SK-N-SH (cell line): ENCODE data around the gene PLEKHA4. TPM values are rescaled to one million over a fixed set of nuclear protein-coding genes. Genes with fewer than 3 reads are reported as not detected.

Experiments used
- CTCF ChIA-PET: fragments of 300-600, 350-600 bp; formaldehyde crosslinking; extraction: SDS; loops from one replicate; lab custom pipeline; 2021; lab: Yijun Ruan, JAX
- POLR2A ChIA-PET: fragments of 350-600 bp; sonication (Branson Sonifier 250); formaldehyde crosslinking; extraction: SDS; loops from one replicate; lab custom pipeline; 2020; ENCODE audit warnings: antibody characterized with exemption, inconsistent platforms; lab: Yijun Ruan, JAX
- DNase-seq: peaks from one replicate; pipeline ENCODE4 v3.0.0; 2012
- H2AFZ ChIP-seq: fragments of 200-600 bp; sonication (generic); 2 replicates; pipeline ENCODE4 v1.8.1; 2016; ENCODE audit warnings: antibody characterized with exemption, mild to moderate bottlenecking, low read depth
- H3F3A ChIP-seq: fragments of 200-600 bp; sonication (generic); replicated peaks from 2 replicates; pipeline ENCODE3; 2016; ENCODE audit warnings: antibody characterized with exemption, mild to moderate bottlenecking; ENCODE audit not compliant: insufficient read depth
- H3K27ac ChIP-seq, 2 experiments: fragments of 200-500 bp in 1 of 2; fragments of 200-600 bp in 1 of 2; sonication (Bioruptor generic) in 1 of 2; sonication (generic), shearing (Covaris generic) in 1 of 2; 2 replicates each; pipeline versions ENCODE4 v1.5.1 to v1.6.1; 2014 to 2016; ENCODE audit warnings: low read depth in 2 of 2, inconsistent platforms in 1 of 2, low read length in 1 of 2, mild to moderate bottlenecking in 1 of 2, mixed read lengths in 1 of 2
- H3K27me3 ChIP-seq: fragments of 200-600 bp; sonication (generic), shearing (Covaris generic); 2 replicates; pipeline ENCODE4 v1.6.1; 2016; ENCODE audit warnings: mixed run types; ENCODE audit not compliant: insufficient read depth
- H3K36me3 ChIP-seq, 2 experiments: fragments of 200-500 bp in 1 of 2; fragments of 200-600 bp in 1 of 2; sonication (Bioruptor generic) in 1 of 2; sonication (generic) in 1 of 2; replicated peaks in 1 of 2; 2 replicates each; pipeline versions ENCODE3 to v1.5.1; 2014 to 2016; ENCODE audit warnings: low read length in 1 of 2, mild to moderate bottlenecking in 1 of 2; ENCODE audit not compliant: insufficient read depth in 2 of 2, control insufficient read depth in 1 of 2
- H3K4me1 ChIP-seq, 2 experiments: fragments of 200-500 bp in 1 of 2; fragments of 200-600 bp in 1 of 2; sonication (Bioruptor generic) in 1 of 2; sonication (generic), shearing (Covaris generic) in 1 of 2; 2 replicates each; pipeline versions ENCODE4 v1.5.1 to v1.6.1; 2014 to 2016; ENCODE audit warnings: low read depth in 1 of 2, low read length in 1 of 2, mixed run types in 1 of 2; ENCODE audit not compliant: insufficient read depth in 2 of 2, control insufficient read depth in 1 of 2
- H3K4me2 ChIP-seq: fragments of 200-600 bp; sonication (generic), shearing (Covaris generic); 2 replicates; pipeline ENCODE4 v1.6.1; 2017; ENCODE audit warnings: mixed run types
- H3K4me3 ChIP-seq, 2 experiments: fragments of 200-500 bp in 1 of 2; fragments of 200-600 bp in 1 of 2; sonication (Bioruptor generic) in 1 of 2; sonication (generic), shearing (Covaris generic) in 1 of 2; 2 replicates each; pipeline versions ENCODE4 v1.5.1 to v1.8.1; 2014 to 2016; ENCODE audit warnings: low read depth in 2 of 2, inconsistent platforms in 1 of 2, low read length in 1 of 2, mild to moderate bottlenecking in 1 of 2, mixed read lengths in 1 of 2, moderate library complexity in 1 of 2
- H3K79me2 ChIP-seq: fragments of 200-600 bp; sonication (generic); 2 replicates; pipeline ENCODE4 v1.8.1; 2017; ENCODE audit warnings: mild to moderate bottlenecking; ENCODE audit not compliant: insufficient read depth
- H3K9ac ChIP-seq: fragments of 200-600 bp; sonication (generic); 2 replicates; pipeline ENCODE4 v1.6.1; 2017; ENCODE audit warnings: mixed run types
- H3K9me2 ChIP-seq: fragments of 200-600 bp; sonication (generic); 2 replicates; pipeline ENCODE4 v1.6.1; 2017; ENCODE audit warnings: mixed run types
- H3K9me3 ChIP-seq: fragments of 200-600 bp; sonication (generic); 2 replicates; pipeline ENCODE4 v1.6.1; 2017; ENCODE audit warnings: mixed run types, mild to moderate bottlenecking, moderate library complexity
- H4K20me1 ChIP-seq: fragments of 200-600 bp; sonication (generic); 2 replicates; pipeline ENCODE4 v1.6.1; 2017; ENCODE audit warnings: mild to moderate bottlenecking, mixed run types; ENCODE audit not compliant: insufficient read depth
- EP300 ChIP-seq, 2 experiments: IDR thresholded peaks; 2 replicates each; pipeline versions ENCODE4 v1.4.0 to v1.6.1; 2012; ENCODE audit warnings: borderline replicate concordance in 1 of 2, low read depth in 1 of 2, low read length in 1 of 2
- GABPA ChIP-seq: IDR thresholded peaks from 2 replicates; pipeline ENCODE4 v1.4.0; 2012; ENCODE audit warnings: low read depth, mild to moderate bottlenecking
- IRF3 ChIP-seq: fragments of 150-350 bp; IDR thresholded peaks from 2 replicates; pipeline ENCODE4 v1.6.1; 2016; ENCODE audit warnings: mild to moderate bottlenecking, low read depth, low read length
- MEF2A ChIP-seq: IDR thresholded peaks from 2 replicates; pipeline ENCODE4 v1.4.0; 2012; ENCODE audit warnings: low read depth, borderline replicate concordance
- NRF1 ChIP-seq: IDR thresholded peaks from 2 replicates; pipeline ENCODE4 v1.6.1; 2012; ENCODE audit warnings: low read depth, mild to moderate bottlenecking, low read length
- PBX3 ChIP-seq: IDR thresholded peaks from 2 replicates; pipeline ENCODE4; 2012
- POLR2AphosphoS5 ChIP-seq: IDR thresholded peaks from 2 replicates; pipeline ENCODE4 v1.6.1; 2012; ENCODE audit warnings: low read depth, low read length
- RAD21 ChIP-seq: IDR thresholded peaks from 2 replicates; pipeline ENCODE4 v1.6.1; 2012; ENCODE audit warnings: mild to moderate bottlenecking, low read length
- RCOR1 ChIP-seq: fragments of 150-350 bp; IDR thresholded peaks from 2 replicates; pipeline ENCODE4 v1.6.1; 2017; ENCODE audit warnings: antibody characterized with exemption, low read length
- RFX5 ChIP-seq: IDR thresholded peaks from 2 replicates; pipeline ENCODE4 v1.6.1; 2012; ENCODE audit warnings: mild to moderate bottlenecking, improper control_type of control experiment, low read length
- TEAD4 ChIP-seq: IDR thresholded peaks from 2 replicates; pipeline ENCODE4 v1.4.0; 2012; ENCODE audit warnings: mild to moderate bottlenecking, borderline replicate concordance; ENCODE audit not compliant: insufficient read depth
- YY1 ChIP-seq: IDR thresholded peaks from 2 replicates; pipeline ENCODE4 v1.4.0; 2012; ENCODE audit warnings: low read depth, mild to moderate bottlenecking
- WGBS: methylation state at CpG from one replicate; pipeline ENCODE4 v1.1.6; 2017; ENCODE audit warnings: low lambda C conversion rate; 5-methylcytosine and 5-hydroxymethylcytosine counted together
- polyA plus RNA-seq, 3 experiments: library from polyadenylated mRNA; depleted of rRNA; stranded (reverse); fragments of >200 nt; gene quantifications; 2 replicates each; pipeline ENCODE4 v1.2.3, GENCODE V29; 2012
- TF ChIP-seq, protein P1 (sequence below): IDR thresholded peaks from 2 replicates; pipeline ENCODE4 v1.4.0; 2012; ENCODE audit warnings: low read depth, borderline replicate concordance
- TF ChIP-seq, protein P2 (sequence below): IDR thresholded peaks from 2 replicates; pipeline ENCODE4 v1.4.0; 2012; ENCODE audit warnings: low read depth, borderline replicate concordance

PLEKHA4 gene
- polyA plus RNA-seq, 1 of the 3 experiments (the other 2 are of a cell fraction) = 5.6 TPM

DNA sequence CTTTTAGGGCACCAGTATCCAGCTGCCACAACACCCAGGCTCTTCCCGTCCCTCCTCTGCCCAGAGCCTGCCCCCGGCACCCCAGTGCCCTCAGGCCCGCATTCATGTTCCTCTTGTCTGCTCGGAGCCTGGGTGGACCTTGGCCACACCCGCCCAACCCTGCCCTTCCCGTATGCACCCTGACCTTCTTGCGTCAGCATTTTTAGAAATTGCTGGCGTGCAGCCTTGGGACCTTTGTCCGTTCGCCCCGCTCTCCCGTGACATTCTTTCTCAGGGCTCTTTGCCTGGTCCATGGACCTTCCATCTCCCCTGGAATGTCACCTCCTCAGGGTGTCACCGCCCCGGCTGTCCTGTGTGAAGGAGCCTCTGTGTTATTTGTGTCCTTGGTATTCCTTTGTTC lies 39.3 kb upstream of the PLEKHA4 start:
- no peaks in the 10 kb centered on the region for H3K9me3 ChIP-seq
- H3K4me3 ChIP-seq = no peak overlapping the region
- no peak overlapping the region for H3K27ac ChIP-seq
- H3F3A ChIP-seq = no peaks in the 10 kb centered on the region
- no peaks in the 10 kb centered on the region for H3K27me3 ChIP-seq
- TF ChIP-seq RAD21 (no peak), IRF3 (no peak), GABPA (no peak), PBX3 (no peak), TEAD4 (no peak), RCOR1 (no peak), EP300 (IDR thresholded peaks at IDR 0.05; ENCODE audit: borderline replicate concordance in 1 of 2, low read depth in 1 of 2, low read length in 1 of 2) (no peak), NRF1 (no peak), MEF2A (no peak), POLR2AphosphoS5 (no peak), YY1 (no peak), RFX5 (no peak)
- TF ChIP-seq, protein P1, sequence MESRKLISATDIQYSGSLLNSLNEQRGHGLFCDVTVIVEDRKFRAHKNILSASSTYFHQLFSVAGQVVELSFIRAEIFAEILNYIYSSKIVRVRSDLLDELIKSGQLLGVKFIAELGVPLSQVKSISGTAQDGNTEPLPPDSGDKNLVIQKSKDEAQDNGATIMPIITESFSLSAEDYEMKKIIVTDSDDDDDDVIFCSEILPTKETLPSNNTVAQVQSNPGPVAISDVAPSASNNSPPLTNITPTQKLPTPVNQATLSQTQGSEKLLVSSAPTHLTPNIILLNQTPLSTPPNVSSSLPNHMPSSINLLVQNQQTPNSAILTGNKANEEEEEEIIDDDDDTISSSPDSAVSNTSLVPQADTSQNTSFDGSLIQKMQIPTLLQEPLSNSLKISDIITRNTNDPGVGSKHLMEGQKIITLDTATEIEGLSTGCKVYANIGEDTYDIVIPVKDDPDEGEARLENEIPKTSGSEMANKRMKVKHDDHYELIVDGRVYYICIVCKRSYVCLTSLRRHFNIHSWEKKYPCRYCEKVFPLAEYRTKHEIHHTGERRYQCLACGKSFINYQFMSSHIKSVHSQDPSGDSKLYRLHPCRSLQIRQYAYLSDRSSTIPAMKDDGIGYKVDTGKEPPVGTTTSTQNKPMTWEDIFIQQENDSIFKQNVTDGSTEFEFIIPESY = no peak
- no peaks in the 10 kb centered on the region; a peak in 1 of 4 replicates for H3K4me1 ChIP-seq
- no peaks in the 10 kb centered on the region for H3K79me2 ChIP-seq
- ChIA-PET CTCF (no interaction called here), POLR2A (no interaction called here)
- DNase-seq = no peak
- H4K20me1 ChIP-seq = no peaks in the 10 kb centered on the region
- H3K9me2 ChIP-seq = no peaks in the 10 kb centered on the region
- H3K9ac ChIP-seq = no peak overlapping the region
- peaks cover 19 to 42% of the 10 kb centered on the region in 2 experiments for H3K36me3 ChIP-seq
- no peak overlapping the region for H3K4me2 ChIP-seq
- WGBS = 91% methylated on average over 14 of the region's 14 CpGs
- H2AFZ ChIP-seq = no peak overlapping the region

DNA sequence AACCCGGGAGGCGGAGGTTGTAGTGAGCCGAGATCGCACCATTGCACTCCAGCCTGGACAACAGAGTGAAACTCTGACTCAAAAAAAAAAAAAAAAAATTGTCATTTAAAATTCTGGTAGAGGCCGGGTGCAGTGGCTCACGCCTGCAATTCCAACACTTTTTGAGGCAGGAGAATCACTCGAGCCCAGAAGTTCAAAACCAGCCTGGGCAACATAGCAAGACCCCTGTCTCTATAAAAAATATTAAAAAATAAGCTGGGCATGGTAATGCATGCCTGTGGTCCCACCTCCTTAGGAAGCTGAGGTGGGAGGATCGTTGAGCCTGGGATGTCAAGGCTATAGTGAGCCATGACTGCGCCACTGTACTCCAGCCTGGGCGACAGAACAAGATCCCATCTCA lies 37.9 kb upstream of the PLEKHA4 start:
- 96% methylated on average over 10 of the region's 10 CpGs for WGBS
- peaks cover 13% of the 10 kb centered on the region for H3K79me2 ChIP-seq

More for the DNA sequence above, 37.9 kb upstream of the PLEKHA4 start:
- no peak overlapping the region for H2AFZ ChIP-seq
- no peaks in the 10 kb centered on the region for H3K27me3 ChIP-seq
- POLR2A ChIA-PET = interaction anchor here (1.5 kb wide), 1 partner anchor 10 kb away, joined by 3 read pairs; no protein-coding TSS in a partner anchor
- CTCF ChIA-PET = interaction anchor here (1.1 kb wide), 1 partner anchor 64 kb away, joined by 3 read pairs; no protein-coding TSS in a partner anchor
- H3K9me3 ChIP-seq = no peaks in the 10 kb centered on the region
- H3K9me2 ChIP-seq = no peaks in the 10 kb centered on the region
- no peak for TF ChIP-seq IRF3
- TF ChIP-seq TEAD4 = no peak
- no peak for TF ChIP-seq PBX3
- TF ChIP-seq YY1 = no peak
- TF ChIP-seq, protein P2, sequence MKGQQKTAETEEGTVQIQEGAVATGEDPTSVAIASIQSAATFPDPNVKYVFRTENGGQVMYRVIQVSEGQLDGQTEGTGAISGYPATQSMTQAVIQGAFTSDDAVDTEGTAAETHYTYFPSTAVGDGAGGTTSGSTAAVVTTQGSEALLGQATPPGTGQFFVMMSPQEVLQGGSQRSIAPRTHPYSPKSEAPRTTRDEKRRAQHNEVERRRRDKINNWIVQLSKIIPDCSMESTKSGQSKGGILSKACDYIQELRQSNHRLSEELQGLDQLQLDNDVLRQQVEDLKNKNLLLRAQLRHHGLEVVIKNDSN = no peak
- no peak for TF ChIP-seq EP300 (IDR thresholded peaks at IDR 0.05; ENCODE audit: borderline replicate concordance in 1 of 2, low read depth in 1 of 2, low read length in 1 of 2)
- TF ChIP-seq, protein P1 = no peak
- no peak overlapping the region for H3K27ac ChIP-seq
- DNase-seq = no peak
- H3K4me2 ChIP-seq = no peak overlapping the region
- H3F3A ChIP-seq = no peaks in the 10 kb centered on the region
- H3K4me1 ChIP-seq = peaks cover 0 to 6% of the 10 kb centered on the region in 2 experiments; a peak in 1 of 4 replicates
- no peak overlapping the region for H3K9ac ChIP-seq
- no peaks in the 10 kb centered on the region for H4K20me1 ChIP-seq
- no peak overlapping the region for H3K4me3 ChIP-seq
- H3K36me3 ChIP-seq = peaks cover 16 to 34% of the 10 kb centered on the region in 2 experiments
